Mucosa of descending colon (tissue), 3 donors: Measurements from ENCODE around the gene HBA1. TPM values are rescaled to one million over a fixed set of nuclear protein-coding genes. Genes with fewer than 3 reads are reported as not detected.
"Not testable (repeated sequence)": the region's sequence is repeated elsewhere in the genome, so short reads cannot be mapped to it uniquely, and the experiment has no call there.

Source experiments
- ATAC-seq: fragments of 200-7000 bp; cut with Tn5 transposase; one replicate; pipeline ENCODE4 v1.9.1; 2020; ENCODE audit warnings: mild to moderate bottlenecking, moderate library complexity
- DNase-seq, 3 donors: peaks; one replicate each; pipeline ENCODE4 v3.0.0-alpha.2; 2020
- H3K36me3 ChIP-seq: fragments of 200-600 bp; one replicate; pipeline ENCODE4 v1.8.0; 2021; ENCODE audit warnings: low read depth, mild to moderate bottlenecking
- H3K4me1 ChIP-seq: fragments of 200-600 bp; one replicate; pipeline ENCODE4 v1.8.0; 2021; ENCODE audit warnings: low read depth, mild to moderate bottlenecking
- H3K4me3 ChIP-seq: fragments of 200-600 bp; one replicate; pipeline ENCODE4 v1.8.0; 2021; ENCODE audit warnings: mild to moderate bottlenecking
- H3K9me3 ChIP-seq: fragments of 200-600 bp; one replicate; pipeline ENCODE4 v1.8.0; 2021; ENCODE audit warnings: mild to moderate bottlenecking
- CTCF ChIP-seq: fragments of 200-600 bp; IDR thresholded peaks from one replicate; pipeline ENCODE4 v1.8.0; 2022; ENCODE audit warnings: antibody characterized with exemption, mild to moderate bottlenecking
- intact Hi-C, 2 donors: fragments of 100-400 bp; cut with DNase I in 1 of 2; cut with micrococcal nuclease in 1 of 2; formaldehyde crosslinking; loops; one replicate each; pipeline versions ENCODE4 v1.11.0 to v1.11.1; 2022; cut with DNase I, micrococcal nuclease
- long read RNA-seq, 2 donors: library from polyadenylated mRNA; unstranded; transcript quantifications; one replicate each; pipeline ENCODE4 v2.0.0, GENCODE V29; 2019 to 2021
- total RNA-seq, 3 donors: library from RNA; stranded (reverse); fragmentation: NEBNext Ultra II Directional in 2 of 3; extraction: Animal tissue kit (Norgen Biotek cat#: 25700) in 2 of 3; gene quantifications; one replicate each; pipeline versions ENCODE4 v1.2.1 to v1.2.4, GENCODE V29; 2021 to 2023
- donor health status: DM: no; HTN: no; CAD: no; lungs with moderate emphysema.
- donor health status: DM: no; HTN: no; CAD: no.
- donor health status: DM: no; HTN: yes; CAD: no.

HBA1 gene
- total RNA-seq = 1 to 10 TPM in 2 of 3 donors, not detected in 1; 4.3 to 8.5 TPM
- long read RNA-seq, donor 1, partial matches to known transcripts = 0 of 1 reads
- long read RNA-seq, donor 1, other reads (novel, unspliced or antisense) = 0 of 1 reads
- long read RNA-seq, donor 2, partial matches to known transcripts = 0 of 2 reads
- long read RNA-seq, donor 2, other reads (novel, unspliced or antisense) = 0 of 2 reads

- H3K4me3 ChIP-seq, DNase-seq, H3K9me3 ChIP-seq, intact Hi-C loops, H3K36me3 ChIP-seq: not testable (repeated sequence)
- peak; percentile 47 for ATAC-seq
- peaks cover 13% of the 10 kb centered on the region for H3K4me1 ChIP-seq
Measured at GRCh38 chr16:176477-177382, at the start of gene HBA1. HBA1 (plus strand) TSS chr16:176680; CDS start chr16:176717, 37 bp downstream.

GRCh38 chr16:129075-129474, 47.4 kb upstream of the HBA1 start:
- H3K4me3 ChIP-seq = no peak overlapping the region
- no peaks in the 10 kb centered on the region for H3K9me3 ChIP-seq
- no peaks in the 10 kb centered on the region for H3K36me3 ChIP-seq
- intact Hi-C loops = no loop called here
- H3K4me1 ChIP-seq = no peaks in the 10 kb centered on the region
- no peak for TF ChIP-seq CTCF
- DNase-seq (no peak), ATAC-seq (no peak)

GRCh38 chr16:130533-131173, 45.8 kb upstream of the HBA1 start:
- no peaks in the 10 kb centered on the region for H3K36me3 ChIP-seq
- TF ChIP-seq CTCF = no peak
- no peak overlapping the region for H3K4me3 ChIP-seq
- ATAC-seq (no peak), DNase-seq (no peak)
- intact Hi-C loops = no loop called here
- no peaks in the 10 kb centered on the region for H3K9me3 ChIP-seq
- no peaks in the 10 kb centered on the region for H3K4me1 ChIP-seq

- peaks cover 2% of the 10 kb centered on the region for H3K4me1 ChIP-seq
- no peak for ATAC-seq
- DNase-seq = no peak
- no peak for TF ChIP-seq CTCF
- intact Hi-C loops = no loop called here
- no peak overlapping the region for H3K4me3 ChIP-seq
- no peaks in the 10 kb centered on the region for H3K9me3 ChIP-seq
- no peaks in the 10 kb centered on the region for H3K36me3 ChIP-seq
Measured at GRCh38 chr16:132120-132519, 44.4 kb upstream of the HBA1 start.

GRCh38 chr16:133716-134115, 42.8 kb upstream of the HBA1 start:
- Histone ChIP-seq H3K4me1 (peaks cover 5% of the 10 kb centered on the region), H3K4me3 (no peak overlapping the region), H3K36me3 (no peaks in the 10 kb centered on the region), H3K9me3 (no peaks in the 10 kb centered on the region)
- DNase-seq (no peak), ATAC-seq (no peak)
- intact Hi-C loops = no loop called here
- no peak for TF ChIP-seq CTCF

- peak; percentile 15 to 57 (median 55) for DNase-seq
Measured at GRCh38 chr16:138049-138417, 38.4 kb upstream of the HBA1 start.

More at GRCh38 chr16:138049-138417, 38.4 kb upstream of the HBA1 start:
- H3K36me3 ChIP-seq = no peaks in the 10 kb centered on the region
- H3K9me3 ChIP-seq = no peaks in the 10 kb centered on the region
- no peak for TF ChIP-seq CTCF
- H3K4me1 ChIP-seq = peaks cover 5% of the 10 kb centered on the region
- peak overlapping the region; percentile 32 for H3K4me3 ChIP-seq
- intact Hi-C loops = no loop called here
- ATAC-seq = peak; percentile 41
